ENCODE data around the gene LMCD1.

The LMCD1 gene

DNA sequence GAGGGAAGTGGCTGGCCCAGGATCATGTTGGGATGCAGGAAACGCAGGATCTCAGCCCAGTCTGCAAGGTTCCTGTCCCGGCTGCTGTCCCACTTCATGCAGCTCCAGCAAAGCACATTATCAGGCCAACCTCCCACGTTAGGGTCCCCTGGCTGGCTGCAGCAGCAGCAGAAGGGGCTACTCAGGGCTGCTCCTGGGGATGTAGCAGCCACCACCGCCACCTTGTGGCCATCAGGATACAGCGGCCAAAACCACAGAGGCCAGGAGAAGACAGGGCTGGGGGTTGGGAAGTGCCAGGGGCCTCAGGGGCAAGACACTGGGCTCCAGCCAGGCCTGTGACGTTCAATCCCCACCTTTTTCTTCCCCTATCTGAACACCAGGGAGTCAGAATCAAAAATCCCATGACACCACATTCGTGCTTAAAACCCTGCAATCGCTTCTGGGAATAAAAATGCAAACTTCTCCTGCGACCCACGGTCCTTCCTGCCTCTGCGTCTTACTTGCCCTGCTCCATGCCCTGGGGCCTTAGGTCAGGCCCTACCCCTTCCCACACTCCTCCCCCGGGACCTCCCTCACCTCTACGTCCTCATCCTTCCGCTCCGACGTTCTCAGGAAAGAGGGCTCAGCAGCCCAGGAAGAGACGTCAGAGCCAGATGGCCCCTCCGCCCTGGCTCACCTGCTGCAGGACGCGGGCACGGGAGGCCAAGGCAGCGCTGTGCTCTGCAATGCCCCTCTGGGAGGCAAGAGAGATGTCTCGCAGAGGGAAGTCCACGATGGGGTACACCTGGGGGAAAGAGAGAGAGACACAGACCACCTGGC is 121.5 kb downstream of the LMCD1 start:
- peak; percentile 46 for DNase-seq (ENCODE audit: low spot score)

- DNase-seq (ENCODE audit: low spot score), result no peak
These were observed 122.1 kb downstream of the LMCD1 start for GRCh38 chr3:8623741-8624140.
